ENCODE data around the gene SIRPG. TPM values are rescaled to one million over a fixed set of nuclear protein-coding genes. Genes with fewer than 3 reads are reported as not detected.
"Not testable (repeated sequence)": the region's sequence is repeated elsewhere in the genome, so short reads cannot be mapped to it uniquely, and the experiment has no call there.

The SIRPG gene
- total RNA-seq, 1 donor from 2014 or later: not detected

DNA sequence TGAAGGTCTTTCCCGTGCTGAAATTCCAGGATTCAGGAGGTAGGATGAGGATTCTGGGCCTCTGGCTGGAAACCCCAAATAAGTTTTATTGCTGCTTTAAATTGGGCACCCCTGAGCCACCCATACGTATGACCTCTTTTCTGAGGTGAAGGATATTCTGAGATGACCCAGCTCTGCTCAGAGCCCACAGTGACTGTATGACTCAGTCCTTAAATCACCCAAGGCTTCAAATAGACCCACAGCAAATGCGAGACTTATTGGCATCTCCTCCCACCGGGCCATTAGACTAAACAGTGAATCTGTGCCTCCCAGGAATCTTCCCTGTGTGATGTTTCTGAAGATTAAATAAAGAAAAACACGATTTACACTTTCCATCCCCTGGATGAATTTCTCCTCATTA is 9.5 kb downstream of the SIRPG start:
- Mint-ChIP-seq H3K4me3 (ENCODE audit: unreplicated experiment) (no peak overlapping the region), H3K27ac (ENCODE audit: unreplicated experiment) (no peak overlapping the region), H3K4me1 (ENCODE audit: unreplicated experiment) (no peaks in the 10 kb centered on the region), H3K36me3 (ENCODE audit: low read depth, unreplicated experiment) (no peaks in the 10 kb centered on the region), H3K9me3 (ENCODE audit: unreplicated experiment) (no peaks in the 10 kb centered on the region), H3K27me3 (ENCODE audit: unreplicated experiment) (no peaks in the 10 kb centered on the region)
- no peak for DNase-seq (ENCODE audit: low spot score)
- TF ChIP-seq, protein P1, sequence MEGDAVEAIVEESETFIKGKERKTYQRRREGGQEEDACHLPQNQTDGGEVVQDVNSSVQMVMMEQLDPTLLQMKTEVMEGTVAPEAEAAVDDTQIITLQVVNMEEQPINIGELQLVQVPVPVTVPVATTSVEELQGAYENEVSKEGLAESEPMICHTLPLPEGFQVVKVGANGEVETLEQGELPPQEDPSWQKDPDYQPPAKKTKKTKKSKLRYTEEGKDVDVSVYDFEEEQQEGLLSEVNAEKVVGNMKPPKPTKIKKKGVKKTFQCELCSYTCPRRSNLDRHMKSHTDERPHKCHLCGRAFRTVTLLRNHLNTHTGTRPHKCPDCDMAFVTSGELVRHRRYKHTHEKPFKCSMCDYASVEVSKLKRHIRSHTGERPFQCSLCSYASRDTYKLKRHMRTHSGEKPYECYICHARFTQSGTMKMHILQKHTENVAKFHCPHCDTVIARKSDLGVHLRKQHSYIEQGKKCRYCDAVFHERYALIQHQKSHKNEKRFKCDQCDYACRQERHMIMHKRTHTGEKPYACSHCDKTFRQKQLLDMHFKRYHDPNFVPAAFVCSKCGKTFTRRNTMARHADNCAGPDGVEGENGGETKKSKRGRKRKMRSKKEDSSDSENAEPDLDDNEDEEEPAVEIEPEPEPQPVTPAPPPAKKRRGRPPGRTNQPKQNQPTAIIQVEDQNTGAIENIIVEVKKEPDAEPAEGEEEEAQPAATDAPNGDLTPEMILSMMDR (IDR thresholded peaks at IDR 0.05; ENCODE audit: unreplicated experiment): no peak

DNA sequence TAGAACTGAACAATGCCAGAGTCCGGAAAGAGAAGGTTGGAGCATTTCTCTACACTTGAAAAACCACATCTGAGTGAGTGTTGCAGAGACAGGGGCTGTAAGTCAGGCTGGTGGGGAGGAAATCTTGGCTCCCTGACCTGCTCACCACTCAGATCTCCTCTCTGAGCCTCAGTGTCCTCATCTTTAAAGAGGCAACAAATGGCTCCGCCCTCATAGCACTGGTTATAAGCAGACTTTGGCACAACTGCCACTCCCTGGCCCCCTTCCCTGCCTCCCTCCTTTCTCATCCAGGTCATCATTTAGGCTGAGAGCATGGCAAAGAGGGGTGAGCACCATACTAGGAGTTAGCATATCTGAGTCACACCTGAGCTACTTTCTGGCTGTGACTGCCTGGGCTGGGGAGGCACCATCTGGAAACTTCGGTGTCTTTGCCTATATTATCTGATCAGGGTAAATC is 10.6 kb downstream of the SIRPG start:
- TF ChIP-seq, protein P1 (IDR thresholded peaks at IDR 0.05; ENCODE audit: unreplicated experiment): no peak
- no peaks in the 10 kb centered on the region for H3K27me3 Mint-ChIP-seq (ENCODE audit: unreplicated experiment)
- H3K4me3 Mint-ChIP-seq (ENCODE audit: unreplicated experiment): no peak overlapping the region
- H3K27ac Mint-ChIP-seq (ENCODE audit: unreplicated experiment): no peak overlapping the region
- no peaks in the 10 kb centered on the region for H3K9me3 Mint-ChIP-seq (ENCODE audit: unreplicated experiment)
- no peaks in the 10 kb centered on the region for H3K4me1 Mint-ChIP-seq (ENCODE audit: unreplicated experiment)
- no peak for DNase-seq (ENCODE audit: low spot score)
- H3K36me3 Mint-ChIP-seq (ENCODE audit: low read depth, unreplicated experiment): no peaks in the 10 kb centered on the region

DNA sequence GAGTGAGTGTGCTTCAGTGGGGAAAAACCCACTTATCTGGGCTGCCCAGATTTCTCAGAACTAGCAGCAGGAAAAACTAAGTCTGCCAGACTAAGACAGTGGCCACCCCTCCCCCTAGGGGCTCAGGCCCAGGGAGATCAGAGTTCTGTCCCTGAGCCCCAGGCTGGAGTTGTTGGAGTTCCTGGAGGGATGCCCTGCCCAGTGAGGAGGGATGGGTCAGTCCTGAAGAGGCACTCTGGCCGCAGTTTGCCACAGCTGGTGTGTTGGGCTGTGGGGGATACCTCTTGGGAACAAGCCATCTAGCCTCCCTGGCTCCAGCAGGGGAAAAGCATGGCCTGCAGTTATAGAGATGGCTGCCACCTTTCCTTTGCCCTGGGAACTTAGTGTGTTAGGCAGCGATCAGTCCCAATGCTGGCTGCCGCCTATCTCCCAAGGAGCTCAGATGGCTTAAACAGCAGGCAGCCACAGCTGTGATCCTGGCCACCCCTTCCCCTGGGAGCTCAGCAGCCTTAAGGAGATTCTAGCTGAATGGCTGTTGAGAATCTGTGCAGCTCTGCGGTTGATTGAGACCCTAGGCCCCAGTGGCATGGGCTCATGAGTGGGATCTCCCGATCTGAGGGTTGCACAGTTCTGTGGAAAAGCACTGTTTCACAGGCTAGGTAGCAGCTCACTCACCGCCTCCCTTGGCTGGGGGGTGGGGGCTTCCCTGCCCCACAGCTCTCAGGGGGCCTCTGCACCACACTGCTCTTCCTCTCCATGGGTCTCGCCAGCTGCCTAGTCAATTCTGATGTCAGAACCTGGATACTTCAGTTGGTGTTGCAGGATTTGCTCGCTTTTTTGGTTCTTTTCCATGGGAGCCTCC is 13.2 kb downstream of the SIRPG start:
- Mint-ChIP-seq H3K4me3 (ENCODE audit: unreplicated experiment) (no peak overlapping the region), H3K27ac (ENCODE audit: unreplicated experiment) (no peak overlapping the region), H3K4me1 (ENCODE audit: unreplicated experiment) (no peaks in the 10 kb centered on the region), H3K27me3 (ENCODE audit: unreplicated experiment) (no peaks in the 10 kb centered on the region), H3K9me3 (ENCODE audit: unreplicated experiment) (no peaks in the 10 kb centered on the region), H3K36me3 (ENCODE audit: low read depth, unreplicated experiment) (no peaks in the 10 kb centered on the region)
- no peak for DNase-seq (ENCODE audit: low spot score)
- TF ChIP-seq, protein P1 (IDR thresholded peaks at IDR 0.05; ENCODE audit: unreplicated experiment): no peak

DNA sequence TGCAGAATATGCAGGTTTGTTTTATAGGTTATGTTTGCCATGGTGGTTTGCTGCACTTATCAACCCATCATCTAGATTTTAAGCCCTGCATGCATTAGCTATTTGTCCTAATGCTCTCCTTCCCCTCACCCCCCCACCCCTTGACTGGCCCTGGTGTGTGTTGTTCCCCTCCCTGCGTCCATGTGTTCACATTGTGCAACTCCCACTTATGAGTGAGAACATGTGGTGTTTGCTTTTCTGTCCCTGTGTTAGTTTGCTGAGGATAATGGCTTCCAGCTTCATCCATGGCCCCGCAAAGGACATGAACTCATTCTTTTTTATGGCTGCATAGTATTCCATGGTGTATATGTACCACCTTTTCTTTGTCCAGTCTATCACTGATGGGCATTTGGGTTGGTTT is 18.9 kb downstream of the SIRPG start:
- H3K27ac Mint-ChIP-seq (ENCODE audit: unreplicated experiment); H3K9me3 Mint-ChIP-seq (ENCODE audit: unreplicated experiment); H3K27me3 Mint-ChIP-seq (ENCODE audit: unreplicated experiment); H3K4me1 Mint-ChIP-seq (ENCODE audit: unreplicated experiment); DNase-seq (ENCODE audit: low spot score); H3K4me3 Mint-ChIP-seq (ENCODE audit: unreplicated experiment); H3K36me3 Mint-ChIP-seq (ENCODE audit: low read depth, unreplicated experiment): not testable (repeated sequence)

DNA sequence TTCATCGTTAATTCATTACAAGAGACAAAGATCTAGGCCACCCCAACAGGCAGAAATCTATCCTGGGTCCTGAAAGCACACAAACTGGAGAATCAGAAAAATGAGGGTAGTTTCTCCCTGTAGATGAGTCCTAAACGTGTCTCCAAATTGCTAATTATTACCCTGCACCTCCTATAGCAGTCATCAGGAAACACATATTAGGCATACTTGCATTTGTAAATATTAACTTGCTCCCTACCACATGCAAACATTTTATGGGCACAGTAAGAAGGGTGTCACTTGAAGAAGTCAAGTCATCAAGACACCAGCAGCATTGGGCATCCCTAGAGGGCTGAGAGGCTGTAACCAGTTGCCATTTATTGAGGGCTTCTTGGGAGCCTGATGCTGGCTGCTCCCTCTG is 19.8 kb downstream of the SIRPG start:
- H3K4me1 Mint-ChIP-seq (ENCODE audit: unreplicated experiment): no peaks in the 10 kb centered on the region
- no peak overlapping the region for H3K4me3 Mint-ChIP-seq (ENCODE audit: unreplicated experiment)
- H3K9me3 Mint-ChIP-seq (ENCODE audit: unreplicated experiment): no peaks in the 10 kb centered on the region
- TF ChIP-seq, protein P1 (IDR thresholded peaks at IDR 0.05; ENCODE audit: unreplicated experiment): no peak
- H3K27me3 Mint-ChIP-seq (ENCODE audit: unreplicated experiment): peaks cover 2% of the 10 kb centered on the region
- H3K27ac Mint-ChIP-seq (ENCODE audit: unreplicated experiment): no peak overlapping the region
- H3K36me3 Mint-ChIP-seq (ENCODE audit: low read depth, unreplicated experiment): no peaks in the 10 kb centered on the region
- no peak for DNase-seq (ENCODE audit: low spot score)
